AG04450 (cell line): ENCODE measurements around the gene PALMD. TPM values are rescaled to one million over a fixed set of nuclear protein-coding genes. Genes with fewer than 3 reads are reported as not detected.

Experiments used
- CTCF ChIA-PET: fragments of 300-600, 350-600 bp; formaldehyde crosslinking; extraction: SDS; loops from one replicate; lab custom pipeline; 2022; ENCODE audit warnings: antibody characterized with exemption, inconsistent platforms; lab: Charles Lee
- POLR2A ChIA-PET: fragments of 350-600 bp; formaldehyde crosslinking; extraction: SDS; loops from one replicate; lab custom pipeline; 2021; ENCODE audit warnings: antibody characterized with exemption, inconsistent platforms; lab: Yijun Ruan, JAX
- DNase-seq: peaks from one replicate; pipeline ENCODE4 v3.0.0-alpha.2; 2011; ENCODE audit warnings: low read depth, low spot score
- H3K27ac ChIP-seq: one replicate; pipeline ENCODE4 v1.5.1; 2012; ENCODE audit warnings: low read depth, low read length, control low read depth
- H3K27me3 ChIP-seq: one replicate; pipeline ENCODE4 v1.6.0; 2012; ENCODE audit warnings: low read length; ENCODE audit not compliant: control insufficient read depth, insufficient read depth
- H3K4me3 ChIP-seq: 2 replicates; pipeline ENCODE4 v1.5.1; 2011; ENCODE audit warnings: mild to moderate bottlenecking, low read depth, low read length, control low read depth
- H3K9me3 ChIP-seq: 2 replicates; pipeline ENCODE4 v1.5.1; 2012; ENCODE audit warnings: low read length; ENCODE audit not compliant: control insufficient read depth, insufficient read depth
- polyA plus RNA-seq: library from polyadenylated mRNA; depleted of rRNA; stranded (reverse); fragments of >200 nt; gene quantifications from 2 replicates; pipeline ENCODE4 v1.2.3, GENCODE V29; 2011
- TF ChIP-seq, protein P1 (sequence below): IDR thresholded peaks from 2 replicates; pipeline ENCODE4 v1.5.1; 2011; ENCODE audit warnings: low read depth, low read length, control low read depth, inconsistent platforms

PALMD gene
- polyA plus RNA-seq, 1 experiment, result 0.37 TPM

DNA sequence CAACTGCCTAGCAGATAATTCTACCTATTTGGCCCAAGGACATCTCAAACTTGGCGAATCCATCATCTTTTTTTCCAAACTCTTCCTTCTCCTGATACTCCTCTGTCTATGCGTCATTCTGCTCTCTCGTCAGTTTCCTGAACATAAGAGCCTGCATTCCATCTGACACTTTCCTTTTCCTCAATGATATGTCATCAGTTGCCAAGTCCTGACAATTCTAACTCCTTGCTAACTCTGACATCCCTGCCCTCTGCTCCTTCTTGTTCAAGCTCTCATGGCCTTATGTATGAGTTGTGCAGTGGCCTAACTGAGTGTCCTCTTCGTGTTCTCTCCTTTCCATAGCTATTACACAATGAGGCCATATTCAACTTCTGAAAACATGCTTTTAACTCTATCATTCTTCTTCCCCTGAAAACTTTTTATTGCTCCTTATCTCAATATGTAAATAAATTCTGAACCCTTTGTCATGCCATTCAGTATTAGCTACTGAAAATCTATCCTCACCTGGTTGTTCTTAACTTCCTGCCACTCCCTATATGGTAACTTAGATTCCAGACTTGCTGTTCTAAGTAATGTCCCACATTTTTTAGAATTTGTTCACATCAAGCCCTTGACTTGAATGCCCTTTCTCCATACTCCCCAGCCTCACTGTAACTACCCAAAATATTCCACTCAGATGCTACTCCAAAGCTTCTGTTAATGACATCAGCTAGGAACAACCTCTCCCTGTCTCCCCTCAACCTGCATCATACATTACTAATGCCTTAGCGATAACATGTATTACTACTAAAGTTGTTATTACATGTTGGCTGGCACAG lies 11.5 kb downstream of the PALMD start:
- Histone ChIP-seq H3K9me3 (no peaks in the 10 kb centered on the region), H3K4me3 (no peak overlapping the region), H3K27me3 (no peaks in the 10 kb centered on the region), H3K27ac (no peak overlapping the region)
- POLR2A ChIA-PET, result no interaction called here
- CTCF ChIA-PET, result no interaction called here
- DNase-seq, result no peak
- TF ChIP-seq, protein P1, sequence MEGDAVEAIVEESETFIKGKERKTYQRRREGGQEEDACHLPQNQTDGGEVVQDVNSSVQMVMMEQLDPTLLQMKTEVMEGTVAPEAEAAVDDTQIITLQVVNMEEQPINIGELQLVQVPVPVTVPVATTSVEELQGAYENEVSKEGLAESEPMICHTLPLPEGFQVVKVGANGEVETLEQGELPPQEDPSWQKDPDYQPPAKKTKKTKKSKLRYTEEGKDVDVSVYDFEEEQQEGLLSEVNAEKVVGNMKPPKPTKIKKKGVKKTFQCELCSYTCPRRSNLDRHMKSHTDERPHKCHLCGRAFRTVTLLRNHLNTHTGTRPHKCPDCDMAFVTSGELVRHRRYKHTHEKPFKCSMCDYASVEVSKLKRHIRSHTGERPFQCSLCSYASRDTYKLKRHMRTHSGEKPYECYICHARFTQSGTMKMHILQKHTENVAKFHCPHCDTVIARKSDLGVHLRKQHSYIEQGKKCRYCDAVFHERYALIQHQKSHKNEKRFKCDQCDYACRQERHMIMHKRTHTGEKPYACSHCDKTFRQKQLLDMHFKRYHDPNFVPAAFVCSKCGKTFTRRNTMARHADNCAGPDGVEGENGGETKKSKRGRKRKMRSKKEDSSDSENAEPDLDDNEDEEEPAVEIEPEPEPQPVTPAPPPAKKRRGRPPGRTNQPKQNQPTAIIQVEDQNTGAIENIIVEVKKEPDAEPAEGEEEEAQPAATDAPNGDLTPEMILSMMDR, result no peak

DNA sequence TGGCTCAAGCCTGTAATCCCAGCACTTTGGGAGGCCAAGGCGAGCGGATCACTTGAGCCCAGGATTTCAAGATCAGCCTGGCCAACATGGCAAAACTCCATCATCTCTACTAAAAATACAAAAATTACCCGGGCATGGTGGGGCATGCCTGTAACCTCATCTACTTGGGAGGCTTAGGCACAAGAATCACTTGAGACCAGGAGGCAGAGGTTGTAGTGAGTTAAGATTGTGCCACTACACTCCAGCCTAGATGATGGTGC lies 12.0 kb downstream of the PALMD start:
- H3K27ac ChIP-seq, result no peak overlapping the region
- ChIA-PET CTCF (no interaction called here), POLR2A (no interaction called here)
- no peaks in the 10 kb centered on the region for H3K9me3 ChIP-seq
- no peaks in the 10 kb centered on the region for H3K27me3 ChIP-seq
- no peak for DNase-seq
- no peak overlapping the region for H3K4me3 ChIP-seq
- TF ChIP-seq, protein P1, result no peak

DNA sequence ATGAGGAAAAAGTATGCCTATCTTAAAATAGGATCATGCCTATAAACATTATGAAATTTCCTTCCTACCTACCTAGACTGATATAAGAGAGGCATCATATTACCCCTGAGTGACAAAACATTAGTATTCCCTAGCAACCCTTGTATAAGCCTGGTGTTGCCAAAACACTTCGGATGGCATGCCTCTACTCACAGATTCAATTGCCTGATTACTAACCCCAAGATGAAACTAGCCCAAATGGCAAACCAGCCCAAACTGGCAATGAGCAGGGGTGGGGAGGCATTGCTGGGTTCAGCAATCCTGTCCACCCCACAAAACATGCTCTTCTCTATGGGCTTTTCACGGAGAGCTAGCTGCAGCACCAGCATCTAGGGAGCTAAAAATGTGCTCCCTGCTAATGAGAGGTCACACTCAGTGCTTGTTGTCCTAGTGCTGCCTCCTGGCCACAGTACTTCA lies 13.9 kb downstream of the PALMD start:
- no peak overlapping the region for H3K4me3 ChIP-seq
- no peak for DNase-seq
- TF ChIP-seq, protein P1, result no peak
- H3K9me3 ChIP-seq, result no peaks in the 10 kb centered on the region
- H3K27me3 ChIP-seq, result no peaks in the 10 kb centered on the region
- CTCF ChIA-PET, result no interaction called here
- no peak overlapping the region for H3K27ac ChIP-seq
- POLR2A ChIA-PET, result no interaction called here

DNA sequence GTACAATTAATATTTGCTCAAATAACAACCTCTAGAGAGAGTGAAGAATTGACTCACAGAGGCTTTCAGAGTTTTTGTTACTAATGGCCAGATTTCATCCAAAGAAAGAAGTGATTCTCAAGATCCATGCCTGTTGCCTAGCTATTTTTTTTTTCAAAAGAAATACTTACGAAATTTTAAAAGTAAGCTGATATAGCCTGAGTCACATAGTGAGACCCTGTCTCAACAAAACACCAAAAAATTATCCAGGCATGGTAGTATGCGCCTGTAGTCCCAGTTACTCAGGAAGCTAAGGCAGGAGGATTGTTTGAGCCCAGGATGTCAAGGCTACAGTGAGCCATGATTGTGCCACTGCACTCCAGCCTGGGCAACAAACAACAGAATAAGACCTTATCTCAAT lies 14.6 kb downstream of the PALMD start:
- no peaks in the 10 kb centered on the region for H3K9me3 ChIP-seq
- no peak overlapping the region for H3K4me3 ChIP-seq
- TF ChIP-seq, protein P1, result no peak
- no peak overlapping the region for H3K27ac ChIP-seq
- DNase-seq, result no peak
- ChIA-PET POLR2A (no interaction called here), CTCF (no interaction called here)
- H3K27me3 ChIP-seq, result no peaks in the 10 kb centered on the region

DNA sequence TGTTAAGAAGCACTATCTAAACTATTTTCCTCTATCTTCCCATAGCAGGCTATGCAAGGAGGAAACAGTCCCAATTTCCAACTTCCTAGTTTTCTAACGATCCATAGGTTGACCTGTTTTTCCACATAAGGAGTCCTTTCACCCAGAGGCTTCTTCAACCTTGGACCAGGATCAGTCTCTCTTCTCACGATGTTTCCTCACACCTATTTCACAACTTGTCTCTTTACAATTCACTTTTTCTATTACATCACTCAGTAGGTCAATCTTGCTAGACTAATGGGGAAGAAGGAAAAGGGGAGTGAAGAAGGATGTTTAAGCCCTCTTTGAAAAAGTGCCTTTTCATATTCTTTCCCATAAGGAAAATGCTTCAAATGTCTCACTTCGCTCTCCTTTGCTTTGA lies 15.9 kb downstream of the PALMD start:
- DNase-seq, result no peak
- POLR2A ChIA-PET, result no interaction called here
- no peak overlapping the region for H3K27ac ChIP-seq
- no peaks in the 10 kb centered on the region for H3K27me3 ChIP-seq
- CTCF ChIA-PET, result interaction anchor here (1.1 kb wide), 1 partner anchor 24 kb away, joined by 3 read pairs; no protein-coding TSS in a partner anchor
- TF ChIP-seq, protein P1, result no peak
- H3K4me3 ChIP-seq, result no peak overlapping the region
- H3K9me3 ChIP-seq, result no peaks in the 10 kb centered on the region
